Body of pancreas (tissue), 4 donors: ENCODE results near the gene ABCB10.

Experiments used
- CTCF ChIP-seq, 7 experiments: fragments of 450-650 bp in 4 of 7; fragments of 200-600 bp in 3 of 7; sonication (generic) in 3 of 7; IDR thresholded peaks; one replicate each; pipeline ENCODE4 v1.5.1; 2016 to 2019; ENCODE audit warnings: antibody characterized with exemption in 7 of 7
- POLR2A ChIP-seq, 3 donors: fragments of 450-650 bp; IDR thresholded peaks; one replicate each; pipeline ENCODE4 v1.6.1; 2016; ENCODE audit warnings: antibody characterized with exemption in 3 of 3, mild to moderate bottlenecking in 2 of 3

- peak in 1 of 7 experiments; percentile 28 for TF ChIP-seq CTCF (IDR thresholded peaks at IDR 0.05)
- TF ChIP-seq POLR2A (IDR thresholded peaks at IDR 0.05): peak; percentile 87 to 98 (median 96)
Observed at GRCh38 chr1:229507951-229508822, 50.3 kb downstream of the ABCB10 start, which contains the start of gene NUP133.
